ENCODE measurements around the gene NIF3L1.

Gene NIF3L1, protein sequence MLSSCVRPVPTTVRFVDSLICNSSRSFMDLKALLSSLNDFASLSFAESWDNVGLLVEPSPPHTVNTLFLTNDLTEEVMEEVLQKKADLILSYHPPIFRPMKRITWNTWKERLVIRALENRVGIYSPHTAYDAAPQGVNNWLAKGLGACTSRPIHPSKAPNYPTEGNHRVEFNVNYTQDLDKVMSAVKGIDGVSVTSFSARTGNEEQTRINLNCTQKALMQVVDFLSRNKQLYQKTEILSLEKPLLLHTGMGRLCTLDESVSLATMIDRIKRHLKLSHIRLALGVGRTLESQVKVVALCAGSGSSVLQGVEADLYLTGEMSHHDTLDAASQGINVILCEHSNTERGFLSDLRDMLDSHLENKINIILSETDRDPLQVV

DNA sequence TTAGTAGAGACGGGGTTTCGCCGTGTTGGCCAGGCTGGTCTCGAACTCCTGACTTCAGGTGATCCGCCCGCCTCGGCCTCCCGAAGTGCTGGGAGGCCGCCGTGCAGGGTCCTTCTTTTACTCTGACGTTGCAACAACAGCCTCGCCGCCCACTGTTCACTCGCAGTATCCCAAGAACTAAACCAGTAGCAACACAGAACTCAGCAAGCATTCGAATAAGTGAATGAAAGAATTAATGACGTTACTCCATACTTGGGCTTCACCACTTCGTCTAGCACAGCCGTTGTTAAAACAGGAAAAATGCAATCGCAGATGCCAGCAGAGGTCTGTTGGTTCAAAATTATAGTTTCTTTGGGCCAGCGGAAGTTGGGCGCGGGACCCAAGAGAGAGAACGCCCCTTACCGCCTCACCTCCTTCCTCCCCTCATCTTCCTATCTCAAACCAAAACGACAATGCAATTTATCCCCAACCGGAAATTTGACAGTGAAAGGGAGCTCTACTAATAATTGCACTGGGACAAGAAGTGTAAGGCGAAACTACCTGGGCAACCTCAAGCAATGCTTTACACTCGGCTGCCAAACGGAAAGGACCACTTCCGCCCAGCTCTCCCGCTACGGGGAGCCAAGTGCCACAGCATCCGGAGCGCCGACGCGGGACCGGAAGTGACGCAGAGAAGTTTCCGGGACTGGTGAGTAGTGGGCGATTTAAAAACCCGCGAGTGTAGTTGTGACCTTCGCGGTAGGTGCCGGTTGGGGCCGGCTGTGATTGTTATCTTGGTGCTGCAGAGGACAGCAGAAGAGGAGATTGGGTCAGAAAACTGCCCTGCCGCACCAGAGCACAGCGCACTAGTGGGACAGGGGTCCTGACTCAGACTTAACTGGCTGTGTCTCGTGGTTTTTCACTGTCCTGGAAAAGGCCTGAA is at the start of gene NIF3L1, which contains the start of gene PPIL3:
TSS of gene NIF3L1 (plus strand) at position 668 of the 922 bp plus-strand sequence. CDS start 2,573 bp downstream, outside the sequence.
TSS of gene PPIL3 (minus strand) at position 374 of the 922 bp plus-strand sequence. CDS start 1,462 bp downstream, outside the sequence.
- peak; percentile 96 for DNase-seq (ENCODE audit: low spot score)

DNA sequence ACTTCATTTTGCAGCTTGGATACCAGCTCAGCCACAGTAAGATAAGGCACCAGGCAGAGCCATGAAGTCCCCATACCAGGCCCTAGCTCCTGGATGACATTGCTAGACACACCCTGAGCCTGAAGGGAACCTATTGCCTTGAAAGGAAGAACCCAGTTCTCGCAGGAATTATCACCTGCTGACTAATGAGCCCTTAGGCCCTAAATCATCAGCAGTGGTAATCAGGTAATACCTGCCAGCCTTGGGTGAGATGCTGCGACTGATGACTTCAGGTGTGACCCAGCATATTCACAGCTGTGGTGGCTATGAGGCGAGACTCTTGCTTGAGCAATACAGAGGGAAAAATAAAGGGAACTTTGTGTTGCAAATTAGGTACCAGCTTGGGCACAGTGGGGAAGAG is 49.7 kb upstream of the NIF3L1 start:
- no peak for DNase-seq (ENCODE audit: low spot score)

- no peak for DNase-seq (ENCODE audit: low spot score)
Observed at GRCh38 chr2:200843993-200844948, 44.9 kb upstream of the NIF3L1 start.

DNA sequence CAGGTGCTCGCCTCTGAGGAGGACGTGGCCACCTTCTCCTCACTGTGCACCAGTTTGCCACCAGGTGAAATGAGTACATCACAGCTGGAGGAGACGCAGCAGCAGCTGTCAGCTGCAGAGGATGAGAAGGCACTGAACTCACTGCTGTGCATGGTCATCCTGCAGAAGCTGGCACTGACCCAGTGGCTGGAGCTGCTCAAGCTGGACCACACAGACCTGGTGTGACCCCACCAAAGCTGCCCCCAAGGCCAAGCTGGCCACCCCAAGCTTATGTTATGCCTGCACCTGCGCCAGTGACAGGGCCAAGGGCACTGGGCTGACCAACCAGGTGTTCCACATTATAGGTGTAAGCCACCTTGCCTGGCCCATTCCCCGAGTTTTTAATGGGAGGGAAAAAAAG is 44.0 kb upstream of the NIF3L1 start:
- DNase-seq (ENCODE audit: low spot score) = no peak

DNA sequence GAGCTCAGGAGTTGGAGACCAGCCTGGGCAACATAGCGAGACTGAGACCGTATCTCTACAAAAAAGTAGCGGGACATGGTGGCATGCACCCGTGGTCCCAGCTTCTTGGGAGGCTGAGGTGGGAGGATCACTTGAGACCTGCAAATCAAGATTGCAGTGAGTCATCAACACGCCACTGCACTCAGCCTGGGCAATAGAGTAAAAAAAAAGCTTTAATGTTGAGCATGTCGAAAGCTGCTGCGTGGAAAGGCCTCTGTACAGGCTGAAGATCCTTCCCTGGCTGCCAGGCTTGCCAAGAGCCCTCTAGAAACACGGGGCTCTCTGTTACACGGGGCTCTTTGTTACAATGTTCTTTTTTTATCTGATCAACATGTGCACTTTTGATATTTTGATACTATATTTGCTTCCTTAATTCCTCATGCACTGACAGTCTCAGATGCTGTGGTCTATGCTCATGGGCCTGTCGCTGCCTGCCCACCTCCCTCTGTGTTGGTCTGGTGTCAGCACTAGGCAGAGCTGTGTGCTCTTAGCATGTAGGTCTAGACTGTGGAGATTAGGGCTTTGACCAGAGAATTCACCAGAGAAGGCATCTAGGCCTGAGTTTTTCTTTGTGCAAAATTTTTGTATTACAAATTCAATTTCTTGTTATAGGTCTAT is 43.4 kb upstream of the NIF3L1 start:
- DNase-seq (ENCODE audit: low spot score) = no peak

DNA sequence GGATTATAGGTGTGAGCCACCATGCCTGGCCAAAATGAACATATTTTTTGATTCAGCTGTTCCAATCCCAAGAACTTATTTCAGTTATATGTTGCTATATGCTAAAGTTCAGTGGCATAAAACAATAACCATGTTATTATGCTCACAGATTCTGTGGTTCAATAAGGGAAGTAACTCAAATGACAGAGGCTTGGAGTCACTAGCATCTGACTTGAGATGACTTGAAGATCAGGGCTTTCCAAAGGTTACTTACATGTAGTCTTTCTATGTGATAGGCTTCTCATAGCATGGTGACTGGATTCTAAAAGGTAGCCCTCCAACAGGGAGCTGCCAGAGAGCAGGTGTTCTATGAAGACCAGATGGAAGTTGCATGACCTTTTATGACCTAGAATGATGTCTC is 41.9 kb upstream of the NIF3L1 start:
- DNase-seq (ENCODE audit: low spot score) = no peak

- DNase-seq (ENCODE audit: low spot score) = no peak
Observed at GRCh38 chr2:200847939-200848338, 41.2 kb upstream of the NIF3L1 start.

- DNase-seq (ENCODE audit: low spot score) = no peak
Observed at GRCh38 chr2:200850512-200851256, 38.5 kb upstream of the NIF3L1 start.

- no peak for DNase-seq (ENCODE audit: low spot score)
Observed at GRCh38 chr2:200851398-200852248, 37.5 kb upstream of the NIF3L1 start.

- DNase-seq (ENCODE audit: low spot score) = no peak
Observed at GRCh38 chr2:200852605-200853004, 36.6 kb upstream of the NIF3L1 start.

DNA sequence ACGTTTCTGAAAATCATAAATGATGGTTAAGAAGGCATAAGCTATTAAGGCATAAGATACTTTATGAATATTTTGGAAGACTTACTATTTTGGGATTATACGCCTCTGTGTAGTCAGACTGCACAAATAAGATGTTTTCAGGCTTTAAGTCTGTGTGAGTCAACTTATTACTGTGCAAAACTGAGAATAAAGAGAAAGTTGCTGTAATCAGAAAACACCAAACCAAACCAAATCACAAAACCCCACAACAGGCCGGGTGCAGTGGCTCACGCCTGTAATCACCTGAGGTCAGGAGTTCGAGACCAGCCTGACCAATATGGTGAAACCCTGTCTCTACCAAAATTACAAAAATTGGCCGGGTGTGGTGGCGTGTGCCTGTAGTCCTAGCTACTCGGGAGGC is 32.4 kb upstream of the NIF3L1 start:
- DNase-seq (ENCODE audit: low spot score) = no peak

DNA sequence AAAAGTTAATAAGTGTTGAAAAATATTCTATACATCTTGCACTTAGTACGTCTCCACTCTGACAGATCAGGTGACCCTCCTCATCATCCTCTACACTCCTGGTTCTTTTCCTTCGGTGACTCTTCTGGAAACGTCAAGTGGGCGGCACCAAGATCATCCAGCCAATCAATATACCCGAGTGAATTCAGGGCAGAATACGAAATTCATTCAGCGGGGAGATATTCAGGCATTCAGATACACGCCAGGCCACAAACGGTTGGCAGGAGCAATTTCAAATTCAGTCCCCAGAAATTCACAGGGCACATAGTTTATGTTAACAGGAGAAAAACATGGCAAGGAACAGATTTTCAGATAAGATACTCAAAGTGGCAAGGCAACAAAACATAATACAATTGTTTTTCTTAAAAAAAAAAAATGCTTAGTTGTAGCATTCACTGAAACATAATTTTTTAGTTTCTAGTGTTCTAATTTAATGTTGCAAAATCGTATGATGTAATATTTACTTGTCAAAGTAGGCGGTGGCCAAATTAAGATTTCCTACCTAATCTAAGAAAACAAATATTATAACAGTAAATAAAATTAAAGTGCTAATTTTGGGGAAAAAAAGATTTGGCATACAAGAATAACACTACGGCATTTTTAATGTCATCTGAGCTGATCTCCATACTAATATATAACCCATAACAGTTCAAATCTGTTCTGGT is 28.9 kb upstream of the NIF3L1 start:
- peak; percentile 22 for DNase-seq (ENCODE audit: low spot score)

- DNase-seq (ENCODE audit: low spot score) = no peak
Observed at GRCh38 chr2:200861617-200862155, 27.5 kb upstream of the NIF3L1 start.

DNA sequence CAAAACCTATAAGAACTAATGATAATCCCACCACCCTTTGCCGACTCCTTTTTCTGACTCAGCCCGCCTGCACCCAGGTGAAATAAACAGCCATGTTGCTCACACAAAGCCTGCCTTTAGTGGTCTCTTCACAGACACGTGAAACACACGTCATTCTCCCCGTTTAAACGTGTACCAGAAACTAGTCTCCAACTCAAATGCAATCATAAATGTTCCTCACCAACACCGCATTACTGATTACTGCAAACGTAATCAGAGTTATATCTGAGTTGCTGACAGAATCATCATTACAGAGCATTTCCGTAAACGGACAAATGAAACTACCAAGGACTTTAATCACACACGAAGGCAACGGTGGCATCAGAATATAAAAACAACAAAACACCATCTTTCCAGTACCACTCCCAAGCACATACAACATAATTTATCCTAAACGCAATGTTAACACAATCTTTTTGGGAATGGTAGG is 26.6 kb upstream of the NIF3L1 start:
- peak; percentile 71 for DNase-seq (ENCODE audit: low spot score)

DNA sequence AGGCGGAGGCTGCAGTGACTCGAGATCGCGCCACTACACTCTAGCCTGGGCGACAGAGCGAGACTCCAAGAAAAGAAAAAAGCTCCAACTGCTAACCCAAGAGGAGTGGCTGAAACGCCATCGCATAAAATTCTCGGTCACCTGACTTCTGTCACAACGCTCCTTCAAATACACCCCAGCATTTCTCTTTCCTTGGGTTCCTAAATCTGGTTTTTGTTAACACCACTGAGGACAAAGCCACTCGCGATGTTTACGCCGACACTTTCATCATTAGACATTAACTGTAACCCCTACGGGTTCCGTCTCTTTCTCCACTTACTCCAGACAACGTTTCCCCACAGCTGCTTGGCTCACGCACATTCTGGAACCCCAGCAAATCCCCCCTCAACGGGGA is 25.4 kb upstream of the NIF3L1 start:
- no peak for DNase-seq (ENCODE audit: low spot score)

DNA sequence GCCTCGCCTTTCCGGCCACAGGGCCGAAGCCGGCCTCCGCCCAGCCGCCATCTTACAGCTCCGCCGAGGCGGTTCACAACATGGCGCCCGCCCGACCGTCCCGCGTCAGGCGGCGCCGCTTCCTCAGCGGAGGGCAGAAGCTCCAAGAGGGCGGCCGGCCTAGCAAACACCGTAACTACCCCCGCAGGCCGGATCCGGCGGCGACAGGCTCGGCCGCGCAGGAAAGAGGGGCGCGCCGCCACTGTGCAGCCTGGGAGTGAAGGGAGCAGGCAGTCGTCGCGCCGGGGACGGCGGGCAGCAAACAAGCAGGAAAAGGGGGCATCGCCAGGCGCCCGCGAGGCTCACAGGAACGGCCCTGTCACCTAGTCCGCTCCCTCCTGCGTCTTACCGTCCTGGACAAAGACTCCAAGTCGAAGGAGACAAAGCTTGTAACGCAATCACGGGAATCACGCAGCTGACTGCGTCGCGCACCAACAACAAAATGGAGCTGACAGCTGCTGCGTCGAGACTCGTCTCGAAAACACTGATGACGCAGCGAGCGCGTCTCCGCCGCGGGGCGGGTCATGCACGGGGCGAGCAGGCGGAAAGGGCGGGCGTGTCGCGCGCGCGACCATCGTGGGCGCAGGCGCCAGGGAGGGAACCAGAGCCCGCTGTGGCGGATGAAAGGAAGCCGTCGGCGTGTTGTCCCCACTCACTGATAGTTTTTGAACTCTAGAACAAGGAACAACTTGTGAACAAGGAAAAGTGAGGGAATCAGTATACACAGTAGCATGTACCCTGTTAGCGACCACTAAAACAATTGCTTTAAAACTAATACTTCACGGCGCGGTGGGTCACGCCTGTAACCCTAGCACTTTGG is 24.8 kb upstream of the NIF3L1 start, which contains the start of gene CLK1:
TSS of gene CLK1 (minus strand) at position 483 of the 859 bp plus-strand sequence. CDS start 2,796 bp downstream, outside the sequence.
- DNase-seq (ENCODE audit: low spot score) = peak; percentile 95

DNA sequence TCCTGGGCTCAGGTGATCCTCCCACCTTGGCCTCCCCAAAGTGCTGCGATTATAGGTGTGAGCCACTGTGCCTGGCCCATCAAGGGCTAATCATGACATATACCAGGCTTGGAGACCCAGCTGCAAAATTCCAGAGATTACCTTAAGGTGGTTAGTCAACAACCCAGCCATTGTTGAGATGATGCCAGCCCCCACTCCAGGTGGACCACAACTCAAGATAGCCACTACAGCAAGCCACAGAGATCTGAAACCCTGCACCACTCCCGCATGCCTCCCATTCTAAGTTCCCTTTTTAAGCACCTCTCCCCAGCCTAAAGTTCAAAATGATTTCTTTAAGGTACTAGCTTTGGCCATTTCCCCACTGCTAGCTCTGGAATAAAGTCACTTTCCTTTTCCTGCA is 20.2 kb upstream of the NIF3L1 start:
- no peak for DNase-seq (ENCODE audit: low spot score)
